ENCODE measurements around the gene KNSTRN. TPM values are rescaled to one million over a fixed set of nuclear protein-coding genes. Genes with fewer than 3 reads are reported as not detected.

Gene KNSTRN
- total and polyA plus RNA-seq, 2 of the 13 experiments (the other 11 are each of a cell fraction or from before 2014, with no cell fraction given): 20.3 to 62.3 TPM

- TF ChIP-seq, protein P1, sequence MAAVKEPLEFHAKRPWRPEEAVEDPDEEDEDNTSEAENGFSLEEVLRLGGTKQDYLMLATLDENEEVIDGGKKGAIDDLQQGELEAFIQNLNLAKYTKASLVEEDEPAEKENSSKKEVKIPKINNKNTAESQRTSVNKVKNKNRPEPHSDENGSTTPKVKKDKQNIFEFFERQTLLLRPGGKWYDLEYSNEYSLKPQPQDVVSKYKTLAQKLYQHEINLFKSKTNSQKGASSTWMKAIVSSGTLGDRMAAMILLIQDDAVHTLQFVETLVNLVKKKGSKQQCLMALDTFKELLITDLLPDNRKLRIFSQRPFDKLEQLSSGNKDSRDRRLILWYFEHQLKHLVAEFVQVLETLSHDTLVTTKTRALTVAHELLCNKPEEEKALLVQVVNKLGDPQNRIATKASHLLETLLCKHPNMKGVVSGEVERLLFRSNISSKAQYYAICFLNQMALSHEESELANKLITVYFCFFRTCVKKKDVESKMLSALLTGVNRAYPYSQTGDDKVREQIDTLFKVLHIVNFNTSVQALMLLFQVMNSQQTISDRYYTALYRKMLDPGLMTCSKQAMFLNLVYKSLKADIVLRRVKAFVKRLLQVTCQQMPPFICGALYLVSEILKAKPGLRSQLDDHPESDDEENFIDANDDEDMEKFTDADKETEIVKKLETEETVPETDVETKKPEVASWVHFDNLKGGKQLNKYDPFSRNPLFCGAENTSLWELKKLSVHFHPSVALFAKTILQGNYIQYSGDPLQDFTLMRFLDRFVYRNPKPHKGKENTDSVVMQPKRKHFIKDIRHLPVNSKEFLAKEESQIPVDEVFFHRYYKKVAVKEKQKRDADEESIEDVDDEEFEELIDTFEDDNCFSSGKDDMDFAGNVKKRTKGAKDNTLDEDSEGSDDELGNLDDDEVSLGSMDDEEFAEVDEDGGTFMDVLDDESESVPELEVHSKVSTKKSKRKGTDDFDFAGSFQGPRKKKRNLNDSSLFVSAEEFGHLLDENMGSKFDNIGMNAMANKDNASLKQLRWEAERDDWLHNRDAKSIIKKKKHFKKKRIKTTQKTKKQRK (IDR thresholded peaks at IDR 0.05; ENCODE audit: low read length): no peak
- TF ChIP-seq EED (CRISPR knock-in tag; IDR thresholded peaks at IDR 0.05) (peak; percentile 91), YEATS4 (CRISPR knock-in tag; IDR thresholded peaks at IDR 0.05; ENCODE audit: borderline replicate concordance) (peak; percentile 86), ZNF33B (CRISPR knock-in tag; IDR thresholded peaks at IDR 0.05) (peak; percentile 99), MED1 (CRISPR knock-in tag; IDR thresholded peaks at IDR 0.05) (peak; percentile 63), TBP (CRISPR knock-in tag; IDR thresholded peaks at IDR 0.05) (no peak), ZSCAN9 (CRISPR knock-in tag; IDR thresholded peaks at IDR 0.05; ENCODE audit: borderline replicate concordance) (peak; percentile 95), ZNF230 (CRISPR knock-in tag; IDR thresholded peaks at IDR 0.05) (peak; percentile 88), PHF21A (CRISPR knock-in tag; IDR thresholded peaks at IDR 0.05) (no peak), IRX3 (CRISPR knock-in tag; IDR thresholded peaks at IDR 0.05; ENCODE audit: borderline replicate concordance, low read depth) (peak; percentile 99), ZBTB7B (CRISPR knock-in tag; IDR thresholded peaks at IDR 0.05) (peak; percentile 78), ZNF704 (CRISPR knock-in tag; IDR thresholded peaks at IDR 0.05; ENCODE audit: borderline replicate concordance) (peak; percentile 98), ZNF256 (CRISPR knock-in tag; conservative IDR thresholded peaks at IDR 0.05) (peak; percentile 97), ZNF414 (CRISPR knock-in tag; IDR thresholded peaks at IDR 0.05) (no peak), ZFP82 (CRISPR knock-in tag; IDR thresholded peaks at IDR 0.05; ENCODE audit: borderline replicate concordance) (no peak), SRSF4 (IDR thresholded peaks at IDR 0.05; ENCODE audit: low read depth, low read length, poor library complexity, severe bottlenecking) (no peak), ZBTB7A (CRISPR knock-in tag; IDR thresholded peaks at IDR 0.05) (peak; percentile 78; the same call in 1 of the 2 replicates), MTF2 (CRISPR knock-in tag; IDR thresholded peaks at IDR 0.05; ENCODE audit: borderline replicate concordance) (no peak), TCF7 (IDR thresholded peaks at IDR 0.05; ENCODE audit: low read depth) (no peak), ZNF839 (CRISPR knock-in tag; IDR thresholded peaks at IDR 0.05; ENCODE audit: borderline replicate concordance) (0 out of 2 replicates have a peak, but pooled peaks have one; percentile 40), RCOR2 (CRISPR knock-in tag; IDR thresholded peaks at IDR 0.05) (no peak), ISL2 (CRISPR knock-in tag; IDR thresholded peaks at IDR 0.05) (peak; percentile 71), ZNF468 (CRISPR knock-in tag; IDR thresholded peaks at IDR 0.05) (peak; percentile 96; the same call in 1 of the 2 replicates)
- TF ChIP-seq, protein P2, sequence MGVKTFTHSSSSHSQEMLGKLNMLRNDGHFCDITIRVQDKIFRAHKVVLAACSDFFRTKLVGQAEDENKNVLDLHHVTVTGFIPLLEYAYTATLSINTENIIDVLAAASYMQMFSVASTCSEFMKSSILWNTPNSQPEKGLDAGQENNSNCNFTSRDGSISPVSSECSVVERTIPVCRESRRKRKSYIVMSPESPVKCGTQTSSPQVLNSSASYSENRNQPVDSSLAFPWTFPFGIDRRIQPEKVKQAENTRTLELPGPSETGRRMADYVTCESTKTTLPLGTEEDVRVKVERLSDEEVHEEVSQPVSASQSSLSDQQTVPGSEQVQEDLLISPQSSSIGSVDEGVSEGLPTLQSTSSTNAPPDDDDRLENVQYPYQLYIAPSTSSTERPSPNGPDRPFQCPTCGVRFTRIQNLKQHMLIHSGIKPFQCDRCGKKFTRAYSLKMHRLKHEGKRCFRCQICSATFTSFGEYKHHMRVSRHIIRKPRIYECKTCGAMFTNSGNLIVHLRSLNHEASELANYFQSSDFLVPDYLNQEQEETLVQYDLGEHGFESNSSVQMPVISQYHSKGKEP (CRISPR knock-in tag; IDR thresholded peaks at IDR 0.05): peak; percentile 75; the same call in 1 of the 2 replicates
These were observed 14.6 kb upstream of the KNSTRN start (continued) for GRCh38 chr15:40367686-40368611.
